HG03064 (cell line): ENCODE results near the gene SORL1.
A peak's percentile ranks its signal among the peaks of the same experiment; 100 is the strongest.

ENCODE experiments used
- ATAC-seq: cut with Tn5 transposase; IDR thresholded peaks from one replicate; pipeline ENCODE4 v1.9.1; 2021; ENCODE audit warnings: low read depth; ENCODE audit not compliant: unreplicated experiment

The SORL1 gene

GRCh38 chr11:121471167-121471566 is 19.1 kb downstream of the SORL1 start:
- ATAC-seq, result no peak

- no peak for ATAC-seq
These were observed 20.2 kb downstream of the SORL1 start for GRCh38 chr11:121472312-121472711.

- no peak for ATAC-seq
These were observed 21.1 kb downstream of the SORL1 start for GRCh38 chr11:121473064-121473777.

GRCh38 chr11:121474680-121475079 is 22.6 kb downstream of the SORL1 start:
- no peak for ATAC-seq

- ATAC-seq, result no peak
These were observed 24.4 kb downstream of the SORL1 start for GRCh38 chr11:121476379-121477032.

GRCh38 chr11:121478226-121478894 is 26.2 kb downstream of the SORL1 start:
- no peak for ATAC-seq

- no peak for ATAC-seq
These were observed 27.0 kb downstream of the SORL1 start for GRCh38 chr11:121478895-121479697.

- no peak for ATAC-seq
These were observed 27.7 kb downstream of the SORL1 start for GRCh38 chr11:121479698-121480238.

GRCh38 chr11:121481484-121482230 is 29.5 kb downstream of the SORL1 start:
- peak; percentile 45 for ATAC-seq

GRCh38 chr11:121482231-121483129 is 30.4 kb downstream of the SORL1 start:
- peak; percentile 83 for ATAC-seq

- ATAC-seq, result no peak
These were observed 31.8 kb downstream of the SORL1 start for GRCh38 chr11:121483805-121484480.

GRCh38 chr11:121485216-121485615 is 33.1 kb downstream of the SORL1 start:
- no peak for ATAC-seq

GRCh38 chr11:121486054-121486453 is 33.9 kb downstream of the SORL1 start:
- no peak for ATAC-seq

GRCh38 chr11:121487191-121487590 is 35.1 kb downstream of the SORL1 start:
- ATAC-seq, result no peak

- no peak for ATAC-seq
These were observed 36.1 kb downstream of the SORL1 start for GRCh38 chr11:121488170-121488569.

- no peak for ATAC-seq
These were observed 36.5 kb downstream of the SORL1 start for GRCh38 chr11:121488641-121489040.

GRCh38 chr11:121489823-121490222 is 37.7 kb downstream of the SORL1 start:
- ATAC-seq, result no peak

- ATAC-seq, result no peak
These were observed 42.4 kb downstream of the SORL1 start for GRCh38 chr11:121494355-121495099.
